Activated CD8-positive, alpha-beta memory T cell treated with anti-CD3 and anti-CD28 coated beads, Interleukin-2, amount 50 U/mL, for 1 hour (primary cell): Measurements from ENCODE around the gene CRACDL.

Experiments used
- DNase-seq: peaks from one replicate; pipeline ENCODE4 v3.0.0-alpha.2; 2020; ENCODE audit errors: extremely low read depth

The CRACDL gene

DNA sequence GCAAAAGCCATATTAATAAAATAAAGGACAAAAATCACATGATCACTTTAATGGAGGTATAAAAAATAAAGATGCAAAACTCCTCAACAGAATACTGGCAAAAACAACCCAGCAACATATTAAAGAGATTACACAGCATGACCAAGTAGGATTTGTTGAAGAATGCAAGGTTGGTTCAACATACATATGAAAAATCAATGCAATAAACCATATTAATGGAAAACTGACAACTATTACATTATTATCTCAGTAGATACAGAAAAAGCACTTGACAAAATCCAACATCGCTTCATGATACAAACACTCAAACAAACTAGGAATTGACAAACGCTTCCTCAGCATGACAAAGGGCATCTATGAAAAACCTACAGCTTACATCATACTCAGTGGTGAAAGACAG is 76.7 kb downstream of the CRACDL start:
- no peak for DNase-seq

DNA sequence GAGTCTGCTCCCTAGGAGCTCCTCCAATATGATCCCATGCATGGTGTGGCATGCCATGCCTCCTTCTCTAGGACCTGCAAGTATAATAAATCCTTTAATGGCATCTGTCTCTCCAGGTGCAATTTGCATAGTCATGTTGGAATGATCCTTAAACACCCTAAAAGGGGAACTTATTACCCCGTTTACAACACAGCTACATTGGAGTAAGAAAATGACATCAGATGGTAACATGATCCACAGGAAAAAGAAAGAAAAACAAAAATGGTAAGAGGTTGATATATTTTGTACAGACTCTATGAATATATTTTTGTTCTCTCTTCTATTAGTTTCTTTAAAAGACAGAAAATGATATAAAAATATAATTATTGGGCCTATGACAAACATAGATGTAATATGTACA is 79.0 kb downstream of the CRACDL start:
- DNase-seq, result no peak

- no peak for DNase-seq
Observed at GRCh38 chr2:98854682-98855081, 81.3 kb downstream of the CRACDL start.

GRCh38 chr2:98852932-98853331 is 83.1 kb downstream of the CRACDL start:
- DNase-seq, result no peak

- DNase-seq, result no peak
Observed at GRCh38 chr2:98850074-98850473, 86.0 kb downstream of the CRACDL start.

DNA sequence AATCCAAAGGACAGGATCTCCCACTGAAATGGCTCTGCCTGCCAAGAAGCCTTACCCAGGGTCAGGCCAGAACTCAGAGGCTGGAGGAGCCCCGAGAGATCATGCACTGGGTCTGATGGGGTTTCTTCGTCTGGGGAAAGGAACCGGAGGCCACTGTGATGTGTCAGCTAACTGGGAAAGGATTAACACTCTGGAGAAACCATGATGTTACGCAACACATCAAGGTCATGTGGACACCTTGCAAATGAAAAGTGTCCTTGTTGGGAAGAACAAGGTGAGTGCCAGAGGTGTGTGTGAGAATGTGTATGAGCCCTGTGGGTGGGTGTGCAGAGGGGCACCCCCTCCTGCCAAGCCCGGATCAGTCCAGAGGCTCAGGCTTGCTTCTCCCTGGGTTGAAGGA is 86.9 kb downstream of the CRACDL start:
- DNase-seq, result no peak

- no peak for DNase-seq
Observed at GRCh38 chr2:98847853-98848252, 88.2 kb downstream of the CRACDL start.

DNA sequence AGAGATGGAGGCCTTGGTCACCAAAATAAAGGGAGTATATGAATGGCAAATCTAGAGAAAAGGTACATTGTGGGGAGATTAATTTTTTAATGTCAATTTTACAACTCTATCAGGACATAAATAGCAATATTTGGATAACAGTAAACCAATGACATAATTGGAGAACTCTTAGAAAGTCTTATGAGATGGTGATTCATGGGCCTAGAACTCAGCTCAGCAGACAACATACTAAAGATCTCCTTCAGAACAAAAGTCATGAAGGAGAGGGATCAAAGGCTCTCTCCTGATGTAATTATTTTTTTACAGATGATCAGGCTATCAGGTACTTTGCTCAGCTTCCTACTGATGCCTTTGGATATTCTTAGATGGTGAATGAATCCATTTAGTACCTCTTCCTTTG is 90.0 kb downstream of the CRACDL start:
- DNase-seq, result no peak

GRCh38 chr2:98842136-98842535 is 93.9 kb downstream of the CRACDL start:
- DNase-seq, result no peak

DNA sequence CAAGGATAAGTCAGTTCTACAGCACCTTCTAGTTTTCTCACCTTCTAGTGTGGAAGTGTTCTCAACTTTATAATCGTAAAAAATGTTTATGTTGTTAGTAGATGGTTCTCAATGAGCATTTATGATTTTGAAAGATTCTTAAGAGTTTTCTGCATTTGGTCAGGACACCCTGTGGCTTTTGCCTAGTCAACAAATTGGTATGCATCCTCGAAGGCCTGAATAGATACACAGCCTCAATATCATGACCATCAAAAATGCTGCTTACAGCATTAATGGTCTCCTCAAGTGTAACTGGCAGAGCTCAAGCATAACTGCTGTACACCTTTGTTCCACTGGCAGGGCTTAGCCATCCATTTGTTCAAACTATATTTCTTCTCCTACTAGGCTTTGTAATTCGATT is 96.7 kb downstream of the CRACDL start:
- no peak for DNase-seq

DNA sequence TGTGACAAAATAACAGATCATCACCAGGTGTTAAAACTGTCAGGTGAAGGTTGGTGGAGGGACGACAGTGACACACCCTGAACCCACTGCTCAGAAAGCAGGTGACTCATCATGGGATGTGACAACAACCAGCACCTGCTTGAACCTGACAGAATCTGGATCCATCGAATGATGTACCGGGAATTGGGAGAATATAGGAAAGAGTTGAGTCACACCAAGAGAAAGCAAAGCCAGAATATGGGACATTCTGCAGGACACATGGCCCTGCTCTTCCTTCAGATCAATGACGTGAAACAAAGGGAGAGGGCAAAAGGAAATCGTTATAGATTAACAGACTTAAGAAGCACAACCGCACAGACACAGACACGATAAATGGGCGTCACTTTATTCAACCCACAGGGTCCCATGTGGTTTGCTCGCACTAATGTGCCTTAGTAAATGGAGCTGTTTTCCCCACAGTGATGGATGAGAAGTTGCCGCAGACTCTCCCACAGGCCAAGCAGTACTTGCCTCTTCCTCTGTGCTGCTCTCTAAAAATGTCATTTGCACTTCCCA is 100.1 kb downstream of the CRACDL start:
- no peak for DNase-seq

DNA sequence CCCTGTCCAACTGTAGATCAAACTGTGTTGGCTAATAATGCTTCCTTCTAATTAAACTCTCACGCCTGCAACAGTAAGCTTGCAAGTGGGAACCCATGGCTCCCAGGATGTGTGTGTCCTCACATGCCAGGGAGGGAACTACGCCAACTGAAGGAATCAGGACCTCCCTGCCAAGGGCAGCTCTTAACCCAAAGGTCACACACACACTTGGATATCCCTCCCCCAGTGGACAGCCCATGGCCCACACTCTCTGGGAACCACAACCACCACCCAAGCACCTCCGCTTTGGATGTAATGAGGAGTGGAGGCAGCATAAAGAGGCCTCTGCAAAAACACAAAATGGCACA is 102.1 kb downstream of the CRACDL start:
- DNase-seq, result no peak

DNA sequence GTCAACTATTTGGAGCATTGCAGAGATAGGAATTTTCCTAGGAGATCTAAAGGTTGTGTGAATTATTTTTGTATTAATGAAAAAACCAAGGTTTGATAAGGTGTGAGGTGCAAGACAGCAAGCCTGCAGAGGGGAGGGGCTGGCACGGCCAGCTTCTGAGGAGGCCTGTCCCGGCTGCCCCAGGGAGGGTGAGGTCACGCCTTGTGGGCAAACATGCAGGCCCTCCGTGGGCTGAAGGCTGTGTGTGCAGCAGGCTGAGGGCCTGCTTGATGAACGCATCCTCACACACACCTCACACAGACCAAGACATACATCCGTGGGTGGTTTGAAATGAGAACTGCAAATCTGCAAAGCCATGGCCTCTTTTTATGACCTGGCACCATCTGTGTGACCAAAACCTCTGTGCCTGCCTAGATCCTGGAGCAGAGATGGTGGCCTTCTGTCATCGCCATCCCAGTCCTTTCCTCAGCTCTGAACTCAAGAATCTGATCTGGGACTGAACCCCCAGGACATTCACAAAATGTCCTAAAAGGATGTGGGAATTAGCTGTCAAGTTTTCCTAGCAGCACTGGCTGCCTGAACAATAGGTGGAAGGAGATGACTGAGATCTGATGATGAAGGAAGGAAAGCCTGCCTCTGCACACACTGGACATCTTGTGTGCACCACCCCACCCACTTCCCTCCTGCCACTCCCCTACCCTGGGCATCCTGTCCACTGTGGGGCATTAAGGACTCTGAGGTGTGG is 102.7 kb downstream of the CRACDL start:
- DNase-seq, result no peak

DNA sequence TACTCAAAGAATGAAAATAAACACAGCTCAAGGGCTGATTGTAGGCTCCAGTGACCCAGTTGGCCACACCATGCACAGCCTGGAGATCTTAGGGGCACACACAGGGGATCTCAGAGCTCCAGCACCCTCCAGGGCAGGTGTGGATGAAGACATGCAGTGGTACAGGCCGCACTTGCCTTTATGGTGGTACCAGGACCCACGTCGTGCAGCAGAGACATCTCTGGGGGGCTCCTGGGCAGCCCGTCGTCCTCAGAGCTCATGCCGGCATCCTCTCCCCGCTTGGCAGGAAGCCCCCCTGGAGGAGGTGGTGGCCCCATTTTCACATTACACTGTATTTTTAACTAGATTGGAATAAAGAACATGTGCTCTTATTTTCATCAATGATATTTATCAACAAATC is 103.9 kb downstream of the CRACDL start:
- no peak for DNase-seq

DNA sequence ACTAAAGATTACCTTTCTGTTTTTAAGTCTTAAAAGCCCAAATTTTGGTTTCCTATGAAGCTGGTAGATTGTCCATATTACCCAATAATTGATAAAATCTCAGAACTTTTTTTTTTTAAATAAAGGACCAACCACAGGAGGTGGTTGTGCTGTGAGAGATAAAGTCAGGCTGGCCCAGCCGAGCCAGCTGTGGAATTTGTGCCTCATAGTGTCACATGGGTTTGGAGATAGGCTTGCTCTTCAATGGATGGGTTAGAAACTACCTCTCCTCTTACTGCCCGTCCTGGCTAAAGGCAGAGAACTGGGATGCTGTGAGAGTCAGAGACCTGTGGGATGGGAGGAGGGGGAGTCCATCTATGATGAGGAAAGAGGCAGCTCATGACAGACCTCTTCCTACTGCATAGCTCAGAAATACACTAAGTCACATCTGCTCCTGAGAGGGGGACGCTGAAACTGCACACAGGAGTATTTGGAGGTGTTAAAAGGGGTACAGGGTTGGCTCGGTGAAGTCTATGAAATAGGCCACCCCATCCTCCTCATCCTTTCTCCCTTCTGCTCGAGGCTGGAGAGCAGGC is 105.4 kb downstream of the CRACDL start:
- no peak for DNase-seq

GRCh38 chr2:98829581-98830270 is 106.3 kb downstream of the CRACDL start:
- DNase-seq, result no peak

- no peak for DNase-seq
Observed at GRCh38 chr2:98828793-98829371, 107.1 kb downstream of the CRACDL start.

GRCh38 chr2:98828369-98828744 is 107.7 kb downstream of the CRACDL start:
- DNase-seq, result no peak

DNA sequence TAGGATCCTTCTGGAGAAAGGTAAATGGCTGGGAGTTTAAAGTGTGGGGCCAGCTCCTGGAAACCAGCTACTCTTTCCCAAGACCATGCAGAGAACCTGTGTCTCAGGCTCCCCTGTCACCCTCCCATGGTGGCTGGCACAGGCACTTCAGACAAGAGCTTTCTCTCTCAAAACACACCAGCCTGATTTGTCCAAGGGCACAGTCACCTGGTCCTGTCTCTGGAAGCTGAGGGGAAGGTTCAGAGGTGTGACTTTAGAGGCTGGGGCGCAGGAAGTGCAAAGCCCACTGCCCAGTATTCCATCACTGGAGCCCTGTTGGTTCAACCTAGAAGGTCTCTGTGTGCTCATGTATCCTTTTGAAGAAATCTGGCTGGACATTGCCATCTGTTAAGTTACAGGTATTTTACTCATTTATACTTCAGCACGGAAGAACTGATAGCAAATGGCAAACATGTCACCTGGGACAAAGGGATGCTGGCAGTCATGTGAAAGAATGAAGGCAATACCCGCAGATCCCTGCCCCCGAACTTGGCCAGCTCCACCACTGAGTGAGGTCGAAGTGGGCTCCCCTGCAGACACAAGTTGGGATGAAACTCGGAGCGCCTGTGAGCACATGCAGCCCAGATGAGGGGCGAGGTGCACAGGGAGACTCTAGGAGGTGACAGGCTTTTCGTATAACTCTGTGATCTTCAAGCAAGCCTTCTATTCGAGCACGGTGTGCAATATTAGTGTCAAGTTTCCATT is 108.2 kb downstream of the CRACDL start:
- DNase-seq, result no peak

- no peak for DNase-seq
Observed at GRCh38 chr2:98826856-98827255, 109.2 kb downstream of the CRACDL start.

GRCh38 chr2:98825858-98826257 is 110.2 kb downstream of the CRACDL start:
- no peak for DNase-seq

DNA sequence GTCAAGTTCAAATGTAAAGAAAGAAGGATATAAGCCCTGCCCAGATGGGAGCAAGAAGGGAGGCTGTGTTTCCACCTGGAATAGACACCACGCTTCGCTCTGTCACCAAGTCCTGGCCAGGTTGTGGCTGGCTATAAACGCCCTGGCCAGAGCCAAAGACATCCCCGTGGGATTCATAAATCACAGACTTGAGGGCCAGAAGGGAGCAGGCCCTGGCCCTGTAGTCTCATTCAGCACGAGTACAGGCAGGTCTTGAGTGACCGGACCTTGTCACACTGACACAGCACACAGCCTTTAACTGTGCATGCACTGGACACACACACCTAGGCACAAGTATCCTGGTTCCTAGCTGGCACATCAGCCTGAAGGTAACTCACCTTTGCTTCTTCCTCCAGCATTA is 110.6 kb downstream of the CRACDL start:
- DNase-seq, result no peak
